K562 (cell line): ENCODE results near the gene DGCR8. TPM values are rescaled to one million over a fixed set of nuclear protein-coding genes. Genes with fewer than 3 reads are reported as not detected.
A peak's percentile ranks its signal among the peaks of the same experiment; 100 is the strongest.

ENCODE experiments used
- BCL6 ChIP-seq: fragments of 250-450 bp; sonication (Bioruptor Pico); IDR thresholded peaks from 2 replicates; pipeline ENCODE4 v1.4.0; 2020
- CBX3 ChIP-seq, 2 experiments: IDR thresholded peaks; 1 replicate in 1 of 2; 2 replicates in 1 of 2; pipeline ENCODE4 v1.6.1; 2012; ENCODE audit warnings: inconsistent platforms in 2 of 2, low read length in 2 of 2, borderline replicate concordance in 1 of 2, control low read depth in 1 of 2
- CHD4 ChIP-seq: fragments of 200-600 bp; sonication (generic); IDR thresholded peaks from 3 replicates; pipeline ENCODE4 v1.6.1; 2012; ENCODE audit warnings: low read depth, mild to moderate bottlenecking, mixed read lengths, low read length, inconsistent platforms; ENCODE audit not compliant: insufficient read depth, insufficient replicate concordance, poor library complexity, severe bottlenecking
- HDAC8 ChIP-seq: fragments of 450-650 bp; IDR thresholded peaks from 2 replicates; pipeline ENCODE4 v1.6.1; 2016; ENCODE audit warnings: mild to moderate bottlenecking, missing genetic modification characterization, moderate library complexity, missing compliant biosample characterization
- NBN ChIP-seq: fragments of 450-650 bp; IDR thresholded peaks from 2 replicates; pipeline ENCODE4 v1.6.1; 2016; ENCODE audit warnings: low read depth, mild to moderate bottlenecking
- RBFOX2 ChIP-seq: fragments of 200-400 bp; formaldehyde crosslinking; IDR thresholded peaks from 2 replicates; pipeline ENCODE4 v1.6.1; 2017; ENCODE audit warnings: low read depth, mild to moderate bottlenecking, low read length, moderate library complexity
- SIRT6 ChIP-seq: IDR thresholded peaks from one replicate; pipeline ENCODE4 v1.6.1; 2012; ENCODE audit warnings: low read depth, mild to moderate bottlenecking, control low read depth, inconsistent platforms, low read length, moderate library complexity
- TAF15 ChIP-seq: fragments of 200-400 bp; formaldehyde crosslinking; IDR thresholded peaks from 2 replicates; pipeline ENCODE4 v1.6.1; 2017; ENCODE audit warnings: mild to moderate bottlenecking, low read depth, low read length, moderate library complexity
- U2AF2 ChIP-seq: fragments of 200-400 bp; formaldehyde crosslinking; optimal IDR thresholded peaks from 2 replicates; pipeline ENCODE3; 2017; ENCODE audit warnings: low read depth, mild to moderate bottlenecking, low read length
- XRCC3 ChIP-seq: fragments of 450-650 bp; IDR thresholded peaks from 2 replicates; pipeline ENCODE4 v1.6.1; 2017; ENCODE audit warnings: mild to moderate bottlenecking, moderate library complexity
- ZBTB7A ChIP-seq: IDR thresholded peaks from 2 replicates; pipeline ENCODE4 v1.6.1; 2011; ENCODE audit warnings: low read depth, mild to moderate bottlenecking, low read length, moderate library complexity, borderline replicate concordance; ENCODE audit not compliant: control insufficient read depth
- ZKSCAN8 ChIP-seq: fragments of 200-800 bp; sonication (Bioruptor generic); IDR thresholded peaks from 2 replicates; pipeline ENCODE4 v1.6.1; 2016; ENCODE audit warnings: missing genetic modification characterization, missing compliant biosample characterization
- ZNF354B ChIP-seq: fragments of 250-450 bp; sonication (Bioruptor Pico); IDR thresholded peaks from 2 replicates; pipeline ENCODE4 v1.4.0; 2020
- ZNF75A ChIP-seq: fragments of 450-650 bp; formaldehyde crosslinking; IDR thresholded peaks from 2 replicates; pipeline ENCODE4 v1.4.0; 2020; ENCODE audit warnings: mild to moderate bottlenecking
- polyA plus RNA-seq, 8 experiments: library from polyadenylated mRNA; depleted of rRNA in 4 of 8; stranded (reverse) in 5 of 8; unstranded in 3 of 8; fragments of >200 nt; fragmentation: Nextera tagmentation in 2 of 8; fragmentation: Illumina TruSeq in 1 of 8; extraction: Ambion mirVana in 2 of 8; extraction: Trizol in 1 of 8; gene quantifications; 2 replicates each; pipeline versions ENCODE4 v1.2.1 to v1.2.3, GENCODE V29; 2011 to 2014; ENCODE audit warnings: inconsistent platforms in 1 of 8, missing spikeins in 1 of 8
- total RNA-seq, 7 experiments: library from RNA; depleted of rRNA in 6 of 7; stranded (reverse); fragments of >200 nt in 6 of 7; fragmentation: Illumina TruSeq in 2 of 7; extraction: Trizol in 2 of 7; gene quantifications; 2 replicates each; pipeline versions ENCODE4 v1.2.1 to v1.2.3, GENCODE V29; 2011 to 2021; ENCODE audit warnings: low replicate concordance in 1 of 7
- TF ChIP-seq, protein P1 (sequence below): fragments of 250-450 bp; sonication (Bioruptor Pico); IDR thresholded peaks from 2 replicates; pipeline ENCODE4 v1.8.0; 2022; ENCODE audit warnings: inconsistent platforms, mild to moderate bottlenecking, moderate library complexity, borderline replicate concordance
- TF ChIP-seq, protein P2 (sequence below): fragments of 250-450 bp; sonication (Bioruptor Pico); IDR thresholded peaks from 2 replicates; pipeline ENCODE4 v1.5.0; 2021
- TF ChIP-seq, protein P3 (sequence below), 3 experiments: fragments of 200-800 bp in 1 of 3; sonication (Bioruptor generic) in 1 of 3; sonication (generic) in 1 of 3; formaldehyde crosslinking in 1 of 3; IDR thresholded peaks; 2 replicates each; pipeline versions ENCODE4 v1.6.1 to v1.8.0; 2016 to 2022; ENCODE audit warnings: mild to moderate bottlenecking in 2 of 3, missing compliant biosample characterization in 2 of 3, missing genetic modification characterization in 2 of 3, missing genetic modification reagents in 1 of 3

Gene DGCR8
- total and polyA plus RNA-seq, 9 of the 15 experiments (the other 6 are each of a cell fraction or from before 2014, with no cell fraction given), result 5.9 to 144 (median 80.1) TPM

GRCh38 chr22:20106205-20106848 lies 26.3 kb downstream of the DGCR8 start (continued):
- TF ChIP-seq TAF15, result no peak
- TF ChIP-seq, protein P1, sequence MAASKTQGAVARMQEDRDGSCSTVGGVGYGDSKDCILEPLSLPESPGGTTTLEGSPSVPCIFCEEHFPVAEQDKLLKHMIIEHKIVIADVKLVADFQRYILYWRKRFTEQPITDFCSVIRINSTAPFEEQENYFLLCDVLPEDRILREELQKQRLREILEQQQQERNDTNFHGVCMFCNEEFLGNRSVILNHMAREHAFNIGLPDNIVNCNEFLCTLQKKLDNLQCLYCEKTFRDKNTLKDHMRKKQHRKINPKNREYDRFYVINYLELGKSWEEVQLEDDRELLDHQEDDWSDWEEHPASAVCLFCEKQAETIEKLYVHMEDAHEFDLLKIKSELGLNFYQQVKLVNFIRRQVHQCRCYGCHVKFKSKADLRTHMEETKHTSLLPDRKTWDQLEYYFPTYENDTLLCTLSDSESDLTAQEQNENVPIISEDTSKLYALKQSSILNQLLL (CRISPR knock-in tag), result 0 out of 2 replicates have a peak, but pooled peaks have one; percentile 25
- no peak for TF ChIP-seq BCL6 (CRISPR knock-in tag)
- TF ChIP-seq CBX3 (IDR thresholded peaks at IDR 0.05; ENCODE audit: borderline replicate concordance in 1 of 2, low read length in 2 of 2), result no peak
- no peak for TF ChIP-seq CHD4
- 0 out of 2 replicates have a peak, but pooled peaks have one; percentile 15 for TF ChIP-seq ZBTB7A
- no peak for TF ChIP-seq HDAC8
- no peak for TF ChIP-seq U2AF2
- TF ChIP-seq NBN, result no peak
- TF ChIP-seq RBFOX2, result peak; percentile 40; the same call in 1 of the 2 replicates
- TF ChIP-seq, protein P2, sequence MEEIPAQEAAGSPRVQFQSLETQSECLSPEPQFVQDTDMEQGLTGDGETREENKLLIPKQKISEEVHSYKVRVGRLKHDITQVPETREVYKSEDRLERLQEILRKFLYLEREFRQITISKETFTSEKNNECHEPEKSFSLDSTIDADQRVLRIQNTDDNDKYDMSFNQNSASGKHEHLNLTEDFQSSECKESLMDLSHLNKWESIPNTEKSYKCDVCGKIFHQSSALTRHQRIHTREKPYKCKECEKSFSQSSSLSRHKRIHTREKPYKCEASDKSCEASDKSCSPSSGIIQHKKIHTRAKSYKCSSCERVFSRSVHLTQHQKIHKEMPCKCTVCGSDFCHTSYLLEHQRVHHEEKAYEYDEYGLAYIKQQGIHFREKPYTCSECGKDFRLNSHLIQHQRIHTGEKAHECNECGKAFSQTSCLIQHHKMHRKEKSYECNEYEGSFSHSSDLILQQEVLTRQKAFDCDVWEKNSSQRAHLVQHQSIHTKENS (CRISPR knock-in tag), result no peak
- TF ChIP-seq ZKSCAN8 (CRISPR knock-in tag), result no peak
- no peak for TF ChIP-seq SIRT6
- no peak for TF ChIP-seq ZNF354B (CRISPR knock-in tag)
- no peak for TF ChIP-seq XRCC3
- no peak for TF ChIP-seq ZNF75A
- TF ChIP-seq, protein P3, sequence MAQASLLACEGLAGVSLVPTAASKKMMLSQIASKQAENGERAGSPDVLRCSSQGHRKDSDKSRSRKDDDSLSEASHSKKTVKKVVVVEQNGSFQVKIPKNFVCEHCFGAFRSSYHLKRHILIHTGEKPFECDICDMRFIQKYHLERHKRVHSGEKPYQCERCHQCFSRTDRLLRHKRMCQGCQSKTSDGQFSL (CRISPR knock-in tag; IDR thresholded peaks at IDR 0.05), result no peak
- TF ChIP-seq, protein P3 (tag; IDR thresholded peaks at IDR 0.05), result peak in 1 of 2 experiments; percentile 63; a peak in 1 of 4 replicates
